GM21576 (cell line): ENCODE data around the gene CHD2.
A peak's percentile ranks its signal among the peaks of the same experiment; 100 is the strongest.
"Not testable (repeated sequence)": the region's sequence is repeated elsewhere in the genome, so short reads cannot be mapped to it uniquely, and the experiment has no call there.

Source experiments
- ATAC-seq: cut with Tn5 transposase; IDR thresholded peaks from one replicate; pipeline ENCODE4 v1.9.1; 2021; ENCODE audit warnings: mild to moderate bottlenecking, moderate library complexity; ENCODE audit not compliant: unreplicated experiment

Gene CHD2

DNA sequence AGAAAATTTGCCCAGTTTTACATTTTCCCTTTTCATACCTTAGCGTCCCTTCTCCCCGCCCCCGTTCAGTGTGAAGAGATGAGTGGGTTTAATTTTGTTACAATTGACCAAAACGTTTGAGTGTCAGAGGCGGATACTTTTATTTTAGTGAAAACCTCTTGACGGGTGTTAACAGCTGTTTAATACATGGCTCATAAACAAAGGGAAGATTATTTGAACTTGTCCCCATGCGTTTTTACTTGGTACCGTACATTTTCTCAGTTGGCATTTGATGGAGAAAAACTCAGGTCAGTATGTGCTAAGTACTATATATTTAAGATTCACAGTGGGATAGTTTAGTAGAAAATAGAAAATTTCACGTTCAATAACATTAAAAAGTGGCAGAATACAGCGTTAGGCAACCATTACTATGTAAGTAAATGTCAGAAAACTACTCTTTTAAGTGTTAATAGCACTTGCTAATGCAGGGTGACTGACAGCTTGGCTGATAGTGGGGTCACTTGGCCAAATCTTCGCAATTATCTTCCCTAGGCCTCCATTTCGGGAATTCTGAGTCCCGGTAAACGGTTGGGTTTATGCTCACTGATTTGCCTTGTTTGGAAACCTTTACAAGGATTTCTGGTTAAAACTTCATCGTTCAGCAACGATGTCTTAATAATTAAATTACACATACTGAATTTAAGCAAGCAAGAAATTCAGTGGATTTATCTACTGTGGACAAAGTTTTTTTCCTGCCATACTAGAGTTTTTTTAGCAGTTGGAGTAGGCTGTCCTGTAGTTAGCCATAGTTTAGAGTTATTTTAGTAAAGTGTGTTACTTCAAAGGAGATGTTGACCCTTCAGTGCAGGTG, 4.8 kb downstream of the CHD2 start:
- ATAC-seq = no peak

GRCh38 chr15:92906020-92906419, 5.9 kb downstream of the CHD2 start:
- ATAC-seq = no peak

DNA sequence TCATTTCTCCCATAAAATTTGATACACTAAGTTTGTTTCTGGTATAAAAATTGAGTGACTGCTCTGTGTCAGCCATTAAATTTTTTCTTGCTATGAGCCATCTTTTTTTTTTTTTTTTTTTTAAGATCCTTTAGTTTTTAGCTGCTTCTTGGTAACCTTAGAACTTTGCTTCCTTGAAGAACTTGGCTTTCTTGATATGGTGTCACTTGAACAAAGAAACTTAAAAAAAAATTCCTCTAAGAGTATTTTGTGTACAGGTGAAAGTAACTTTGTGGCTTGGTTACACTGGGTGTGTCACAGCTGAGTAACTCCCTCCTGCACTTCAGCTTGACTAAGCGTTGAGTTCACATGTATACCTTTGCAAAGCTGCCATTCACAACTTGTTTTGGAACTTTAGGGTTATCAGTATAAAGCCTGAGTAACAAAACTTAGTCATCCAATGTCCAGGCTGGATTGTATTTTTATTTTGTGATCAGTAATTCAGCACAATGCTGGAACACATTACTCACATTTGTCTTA, 6.5 kb downstream of the CHD2 start:
- peak; percentile 42 for ATAC-seq

DNA sequence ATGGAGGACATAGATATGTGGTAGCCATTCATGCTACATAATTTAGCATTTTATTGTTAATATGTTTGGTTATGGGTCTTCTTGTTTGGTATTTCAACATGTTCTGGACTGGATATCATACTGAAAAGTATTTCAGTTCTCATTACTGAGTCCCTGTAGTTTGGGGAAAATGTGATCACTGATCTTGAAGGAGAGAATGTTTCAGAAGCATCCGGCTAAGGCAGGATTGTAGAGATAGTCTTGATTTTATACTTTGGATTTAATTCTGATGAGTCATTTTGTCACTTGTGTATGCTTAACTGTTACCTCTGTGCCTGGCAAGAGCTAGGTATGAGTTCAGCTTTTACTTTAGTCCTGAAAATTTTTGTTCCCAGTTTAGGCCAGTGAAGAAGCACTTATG, 7.1 kb downstream of the CHD2 start:
- no peak for ATAC-seq

- ATAC-seq = no peak
Measured at GRCh38 chr15:92907896-92908712, 8.0 kb downstream of the CHD2 start.

GRCh38 chr15:92908713-92909057, 8.6 kb downstream of the CHD2 start:
- ATAC-seq = no peak

DNA sequence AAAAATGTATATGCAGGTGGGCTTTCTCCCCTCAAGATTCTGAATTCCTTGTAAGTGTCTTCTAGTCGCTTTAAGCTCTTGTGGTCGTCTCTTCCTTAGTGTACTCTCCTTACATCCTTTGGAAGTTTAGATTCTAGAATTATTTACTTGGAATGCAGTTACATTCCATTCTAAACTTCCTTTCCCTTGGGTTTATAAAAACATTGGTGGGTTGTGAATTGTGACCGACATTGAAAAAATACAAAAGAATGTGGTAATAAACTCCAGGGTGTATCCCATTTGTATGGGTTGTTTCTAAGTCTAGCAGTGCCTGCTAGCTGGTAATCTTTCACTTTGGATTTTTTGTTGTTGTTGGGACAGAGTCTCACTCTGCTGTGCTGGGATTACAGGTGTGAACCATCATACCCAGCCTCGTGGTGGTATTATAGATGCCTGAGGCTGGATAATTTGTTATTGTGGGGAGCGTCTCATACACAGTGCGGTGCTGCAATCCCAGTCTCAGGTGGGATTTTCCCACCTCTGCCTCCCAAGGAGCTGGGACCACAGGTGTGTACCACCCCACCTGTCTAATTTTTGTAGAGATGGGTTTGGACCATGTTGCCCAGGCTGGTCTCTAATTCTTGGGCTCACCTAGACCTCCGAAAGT, 9.1 kb downstream of the CHD2 start:
- no peak for ATAC-seq

DNA sequence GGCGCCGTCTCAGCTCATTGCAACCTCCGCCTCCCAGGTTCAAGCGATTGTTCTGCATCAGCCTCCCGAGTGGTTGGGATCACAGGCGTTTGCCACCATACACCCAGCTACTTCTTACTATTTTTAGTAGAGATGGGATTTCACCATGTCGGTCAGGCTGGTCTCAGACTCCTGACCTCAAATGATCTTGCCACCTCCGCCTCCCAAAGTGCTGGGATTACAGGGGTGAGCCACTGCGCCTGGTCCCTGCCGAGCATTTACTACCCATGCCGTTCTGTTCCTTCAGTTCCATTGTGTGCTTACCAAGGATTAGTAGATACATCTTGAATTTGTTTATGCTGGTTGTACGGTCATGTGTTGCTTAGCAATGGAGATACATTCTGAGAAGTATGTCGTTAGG, 10.3 kb downstream of the CHD2 start:
- ATAC-seq = no peak

DNA sequence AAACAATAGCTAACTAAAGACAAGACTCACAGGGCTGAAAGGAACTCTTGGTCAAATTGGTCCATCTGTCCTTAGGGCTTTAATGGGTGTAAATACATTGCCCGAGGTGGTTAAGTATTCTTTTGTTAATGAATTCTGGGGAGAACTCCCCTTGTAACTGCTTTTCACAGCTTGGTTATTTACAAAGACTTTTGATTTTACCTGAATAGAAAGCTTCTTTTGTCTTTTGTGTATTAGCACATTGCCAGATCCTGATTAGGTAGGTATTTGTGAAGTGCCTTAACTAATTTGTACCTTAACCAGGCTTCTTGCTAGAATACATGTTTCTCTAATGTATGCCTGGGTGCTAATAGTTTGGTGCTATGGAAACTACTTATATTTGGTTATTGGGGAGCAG, 14.0 kb downstream of the CHD2 start:
- no peak for ATAC-seq

DNA sequence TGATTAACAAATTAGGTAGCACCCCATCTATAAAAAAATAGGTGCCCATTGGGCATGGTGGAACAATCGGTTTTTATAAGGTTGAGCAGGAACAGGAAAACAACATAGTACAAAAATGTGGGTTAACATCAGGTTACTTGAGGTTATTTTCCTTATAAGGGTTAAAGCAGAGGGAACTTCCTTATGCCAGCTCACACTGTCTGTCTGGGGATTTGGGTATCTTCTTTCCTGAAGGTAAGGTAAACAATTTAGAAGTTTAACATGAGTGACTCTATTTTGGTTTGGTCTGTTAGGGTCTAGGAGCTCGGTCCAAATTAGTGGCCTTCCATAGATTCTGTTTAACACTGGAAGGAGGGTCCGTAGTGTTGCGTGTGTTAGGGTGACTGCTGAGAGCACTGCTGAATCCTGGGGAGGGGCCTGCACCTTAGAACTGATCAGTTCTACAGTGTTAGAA, 14.7 kb downstream of the CHD2 start:
- ATAC-seq = peak; percentile 52

GRCh38 chr15:92915766-92916435, 15.8 kb downstream of the CHD2 start:
- no peak for ATAC-seq

- peak; percentile 34 for ATAC-seq
Measured at GRCh38 chr15:92917598-92918407, 17.7 kb downstream of the CHD2 start.

- ATAC-seq = not testable (repeated sequence)
Measured at GRCh38 chr15:92918881-92919280, 18.8 kb downstream of the CHD2 start.

DNA sequence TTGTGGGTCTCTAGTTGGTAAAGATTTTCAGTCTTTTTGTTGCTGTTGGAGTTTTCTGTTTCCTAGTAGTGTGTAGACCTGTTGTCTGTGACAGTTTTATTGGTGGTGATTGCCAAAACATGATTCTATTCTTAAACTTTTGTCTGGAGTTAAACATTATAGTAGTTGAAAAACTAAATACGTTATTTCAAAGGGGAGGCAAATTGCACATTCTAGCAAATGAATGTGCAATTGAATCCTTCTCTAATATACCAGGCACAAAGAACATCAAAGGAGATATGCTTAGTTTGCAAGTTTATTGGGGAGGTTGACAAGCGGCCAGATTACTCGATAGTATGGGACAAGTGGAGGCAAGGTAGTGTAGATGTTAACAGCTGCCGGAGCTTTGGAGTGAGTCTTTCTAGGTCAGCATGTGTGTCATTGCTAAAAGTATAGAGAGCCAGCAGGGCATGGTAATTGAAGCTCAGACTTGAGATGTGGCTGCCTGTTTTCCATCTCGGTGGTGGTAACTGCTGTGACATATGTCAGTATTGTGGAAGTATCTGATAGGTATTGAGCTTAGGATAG, 20.6 kb downstream of the CHD2 start:
- ATAC-seq = no peak

DNA sequence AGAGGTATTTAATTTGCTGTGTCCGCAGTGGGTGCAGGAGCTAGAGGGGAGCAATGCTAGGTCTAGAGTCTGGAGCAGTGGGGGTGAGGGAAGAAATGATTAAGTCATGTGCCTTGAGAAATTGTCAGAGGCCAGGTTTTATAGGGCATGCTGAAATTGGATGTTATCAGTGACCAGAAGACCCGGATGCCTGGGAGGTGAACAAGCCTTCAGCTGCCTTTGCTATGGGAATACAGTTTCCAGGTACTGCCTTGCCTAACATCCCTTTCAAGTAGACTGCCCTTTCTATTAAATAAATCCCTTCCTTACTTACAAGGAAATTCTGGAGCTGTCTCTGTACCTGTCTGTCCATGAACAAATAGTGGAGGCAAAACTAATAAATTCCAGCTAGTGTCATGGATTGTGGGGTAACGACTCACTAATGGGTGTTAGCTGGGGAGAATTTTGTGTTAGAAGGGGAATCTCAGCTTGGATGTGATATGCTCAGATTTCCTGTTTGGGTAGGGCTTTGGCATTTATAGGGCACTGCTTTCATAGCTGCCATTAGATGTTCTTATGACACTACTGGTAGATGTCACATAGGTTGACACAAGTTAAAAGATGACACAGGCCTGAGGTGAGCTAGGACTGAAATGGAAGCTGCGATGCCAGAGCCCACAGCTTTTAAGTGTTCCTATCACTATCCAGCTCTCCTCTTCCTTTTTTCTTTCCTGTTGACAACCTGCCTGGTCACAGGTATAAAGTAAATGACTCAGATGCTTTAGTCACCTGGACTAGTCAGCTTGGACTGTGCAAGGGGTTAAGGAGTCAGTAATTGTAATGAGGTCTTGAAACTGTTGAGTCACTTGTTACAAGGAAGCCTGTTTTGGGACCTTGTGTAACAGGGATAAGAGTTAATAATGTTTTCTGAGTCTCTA, 21.3 kb downstream of the CHD2 start:
- ATAC-seq = no peak

DNA sequence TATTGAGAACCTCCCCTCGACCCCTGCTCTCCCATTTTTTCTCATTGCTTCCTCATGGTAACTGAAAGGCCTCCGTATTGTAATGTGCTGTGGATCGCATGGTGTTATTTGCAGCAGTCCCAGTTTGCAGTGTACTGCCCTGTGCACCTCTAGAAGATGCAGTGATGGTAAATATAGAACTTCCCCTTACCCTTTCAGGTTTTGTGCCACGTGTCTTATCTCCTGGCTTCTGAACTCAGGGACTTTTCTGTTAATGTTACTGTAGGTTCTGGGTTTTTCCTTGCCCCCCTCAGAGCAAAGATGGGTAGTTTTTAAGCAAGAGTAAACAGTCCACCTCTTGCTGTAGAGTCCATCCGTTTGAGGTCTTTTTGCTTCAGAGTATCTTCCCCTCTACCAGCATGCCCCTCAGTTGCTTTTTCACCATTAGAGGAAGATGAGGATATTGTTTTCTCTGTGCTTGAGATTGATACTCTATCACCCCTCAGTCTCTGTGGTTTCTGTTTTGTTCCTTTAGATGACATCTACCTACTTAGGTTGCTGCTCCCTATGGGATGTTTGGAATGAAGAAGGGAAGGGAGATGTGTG, 22.4 kb downstream of the CHD2 start:
- peak; percentile 55 for ATAC-seq

GRCh38 chr15:92924216-92924615, 24.1 kb downstream of the CHD2 start:
- no peak for ATAC-seq

GRCh38 chr15:92925454-92925853, 25.3 kb downstream of the CHD2 start:
- ATAC-seq = no peak
